K562 (cell line): Measurements from ENCODE around the gene CRTAP. TPM values are rescaled to one million over a fixed set of nuclear protein-coding genes. Genes with fewer than 3 reads are reported as not detected.

ENCODE experiments used
- ATF1 ChIP-seq, 2 experiments: fragments of 450-650 bp in 1 of 2; IDR thresholded peaks; 2 replicates each; pipeline ENCODE4 v1.6.1; 2016; ENCODE audit warnings: missing compliant biosample characterization in 1 of 2, missing genetic modification characterization in 1 of 2
- BHLHE40 ChIP-seq: IDR thresholded peaks from 2 replicates; pipeline ENCODE4 v1.6.1; 2011; ENCODE audit warnings: low read length, improper control_type of control experiment
- DMBX1 ChIP-seq: fragments of 250-450 bp; sonication (Bioruptor Pico); IDR thresholded peaks from 2 replicates; pipeline ENCODE4 v1.8.0; 2022; ENCODE audit warnings: inconsistent platforms, mild to moderate bottlenecking, moderate library complexity, borderline replicate concordance
- ELF2 ChIP-seq: fragments of 250-450 bp; sonication (Bioruptor Pico); IDR thresholded peaks from 2 replicates; pipeline ENCODE4 v1.5.0; 2021; ENCODE audit warnings: mild to moderate bottlenecking
- ELF4 ChIP-seq: fragments of 450-650 bp; formaldehyde crosslinking; IDR thresholded peaks from 2 replicates; pipeline ENCODE4 v1.4.0; 2022; ENCODE audit warnings: missing genetic modification characterization
- EP400 ChIP-seq: fragments of 450-650 bp; IDR thresholded peaks from 2 replicates; pipeline ENCODE4 v1.6.1; 2017; ENCODE audit warnings: antibody characterized with exemption, mild to moderate bottlenecking, moderate library complexity
- FOSL1 ChIP-seq: fragments of 200-800 bp; sonication (Bioruptor generic); conservative IDR thresholded peaks from 2 replicates; pipeline ENCODE4 v1.6.1; 2016; ENCODE audit warnings: missing genetic modification characterization, missing compliant biosample characterization
- HDAC2 ChIP-seq: fragments of 450-650 bp; IDR thresholded peaks from 2 replicates; pipeline ENCODE4 v1.6.1; 2016; ENCODE audit warnings: mild to moderate bottlenecking
- HDAC3 ChIP-seq: fragments of 450-650 bp; IDR thresholded peaks from 2 replicates; pipeline ENCODE4 v1.6.1; 2018; ENCODE audit warnings: borderline replicate concordance, mild to moderate bottlenecking, moderate library complexity; ENCODE audit not compliant: partially characterized antibody
- IRF2 ChIP-seq: sonication (generic); formaldehyde crosslinking; IDR thresholded peaks from 2 replicates; pipeline ENCODE4 v1.8.1; 2022; ENCODE audit warnings: mild to moderate bottlenecking, missing genetic modification reagents
- KDM5B ChIP-seq: fragments of 200-600 bp; sonication (generic); IDR thresholded peaks from 2 replicates; pipeline ENCODE4 v1.6.1; 2012; ENCODE audit warnings: low read depth, mild to moderate bottlenecking, moderate library complexity, low read length, control low read depth, inconsistent platforms; ENCODE audit not compliant: insufficient replicate concordance
- L3MBTL2 ChIP-seq: fragments of 450-650 bp; IDR thresholded peaks from 2 replicates; pipeline ENCODE4 v1.6.1; 2016; ENCODE audit warnings: mild to moderate bottlenecking, moderate library complexity
- MAFK ChIP-seq: IDR thresholded peaks from 2 replicates; pipeline ENCODE4 v1.6.1; 2011; ENCODE audit warnings: low read length, improper control_type of control experiment
- NR4A1 ChIP-seq, 2 experiments: fragments of 250-450 bp in 1 of 2; fragments of 450-650 bp in 1 of 2; sonication (Bioruptor Pico) in 1 of 2; IDR thresholded peaks; 2 replicates each; pipeline versions ENCODE4 v1.4.0 to v1.6.1; 2016 to 2020; ENCODE audit warnings: mild to moderate bottlenecking in 2 of 2, missing compliant biosample characterization in 1 of 2, missing genetic modification characterization in 1 of 2, moderate library complexity in 1 of 2
- NUFIP1 ChIP-seq: fragments of 450-650 bp; IDR thresholded peaks from 2 replicates; pipeline ENCODE4 v1.6.1; 2018; ENCODE audit not compliant: partially characterized antibody
- POLR2H ChIP-seq: IDR thresholded peaks from 2 replicates; pipeline ENCODE4 v1.6.1; 2016; ENCODE audit warnings: missing genetic modification characterization, low read depth, mild to moderate bottlenecking, control low read depth, missing compliant biosample characterization, moderate library complexity
- RB1 ChIP-seq: fragments of 450-650 bp; IDR thresholded peaks from 2 replicates; pipeline ENCODE4 v1.6.1; 2017; ENCODE audit warnings: low read depth, mild to moderate bottlenecking
- RBM15 ChIP-seq: fragments of 200-400 bp; formaldehyde crosslinking; IDR thresholded peaks from 2 replicates; pipeline ENCODE4 v1.6.1; 2018; ENCODE audit warnings: mild to moderate bottlenecking, low read length, moderate library complexity; ENCODE audit not compliant: insufficient read depth
- SMARCA5 ChIP-seq: fragments of 450-650 bp; IDR thresholded peaks from 2 replicates; pipeline ENCODE4 v1.6.1; 2016
- ZNF316 ChIP-seq: fragments of 450-650 bp; IDR thresholded peaks from 2 replicates; pipeline ENCODE4 v1.6.1; 2016
- polyA plus RNA-seq, 8 experiments: library from polyadenylated mRNA; depleted of rRNA in 4 of 8; stranded (reverse) in 5 of 8; unstranded in 3 of 8; fragments of >200 nt; fragmentation: Nextera tagmentation in 2 of 8; fragmentation: Illumina TruSeq in 1 of 8; extraction: Ambion mirVana in 2 of 8; extraction: Trizol in 1 of 8; gene quantifications; 2 replicates each; pipeline versions ENCODE4 v1.2.1 to v1.2.3, GENCODE V29; 2011 to 2014; ENCODE audit warnings: inconsistent platforms in 1 of 8, missing spikeins in 1 of 8
- total RNA-seq, 7 experiments: library from RNA; depleted of rRNA in 6 of 7; stranded (reverse); fragments of >200 nt in 6 of 7; fragmentation: Illumina TruSeq in 2 of 7; extraction: Trizol in 2 of 7; gene quantifications; 2 replicates each; pipeline versions ENCODE4 v1.2.1 to v1.2.3, GENCODE V29; 2011 to 2021; ENCODE audit warnings: low replicate concordance in 1 of 7
- TF ChIP-seq, protein P1 (sequence below): fragments of 250-450 bp; sonication (Bioruptor Pico); IDR thresholded peaks from 2 replicates; pipeline ENCODE4 v1.4.0; 2020
- TF ChIP-seq, protein P2 (sequence below): fragments of 250-450 bp; sonication (Bioruptor Pico); IDR thresholded peaks from 2 replicates; pipeline ENCODE4 v1.8.0; 2022; ENCODE audit warnings: moderate library complexity, mild to moderate bottlenecking, inconsistent platforms
- TF ChIP-seq, protein P3 (sequence below): fragments of 200-800 bp; sonication (Bioruptor generic); IDR thresholded peaks from 2 replicates; pipeline ENCODE4 v1.6.1; 2016; ENCODE audit warnings: missing genetic modification characterization, missing compliant biosample characterization

Gene CRTAP
- total and polyA plus RNA-seq, 9 of the 15 experiments (the other 6 are each of a cell fraction or from before 2014, with no cell fraction given): 10.0 to 121 (median 53.0) TPM

DNA sequence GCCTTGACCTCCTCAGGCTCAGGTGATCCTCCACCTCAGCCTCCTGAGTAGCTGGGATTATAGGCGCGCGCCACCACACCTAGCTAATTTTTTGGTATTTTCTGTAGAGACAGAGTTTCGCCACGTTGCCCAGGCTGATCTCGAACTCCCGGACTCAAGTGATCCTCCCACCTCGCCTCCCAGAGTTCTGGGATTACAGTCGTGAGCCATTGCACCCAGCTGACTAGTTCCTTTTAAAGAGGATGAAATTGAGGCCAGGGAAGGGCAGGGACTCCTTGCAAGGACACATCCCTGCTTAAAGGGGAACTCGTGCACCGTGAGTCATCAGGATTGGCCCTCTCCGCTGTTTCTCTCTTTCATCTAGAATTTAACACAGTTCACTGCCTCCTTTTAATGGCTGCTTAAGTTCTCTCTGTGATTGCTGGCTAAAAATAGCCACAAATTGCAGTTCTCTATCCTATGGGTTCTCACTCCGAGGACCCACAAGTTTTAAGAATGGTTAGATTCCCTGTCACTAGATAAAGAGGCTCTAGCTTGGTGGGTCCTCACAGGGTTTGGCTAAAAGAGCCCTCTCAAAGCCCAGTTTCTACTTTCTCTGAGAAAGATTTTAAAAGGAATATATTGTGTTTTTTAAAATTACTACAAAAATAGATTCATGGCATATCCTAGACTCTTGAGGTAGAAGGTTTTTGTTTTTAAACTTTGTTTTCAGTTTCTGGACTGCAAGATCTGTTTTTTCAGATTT lies 1.4 kb downstream of the CRTAP start (continued):
- TF ChIP-seq IRF2 (CRISPR knock-in tag) (no peak), DMBX1 (CRISPR knock-in tag) (peak; percentile 68), NR4A1 (CRISPR knock-in tag; IDR thresholded peaks at IDR 0.05) (no peak), NR4A1 (tag; IDR thresholded peaks at IDR 0.05) (peak; percentile 69; the same call in 1 of the 2 replicates), NUFIP1 (no peak), KDM5B (peak; percentile 51), HDAC2 (peak; percentile 78), HDAC3 (peak; percentile 49), SMARCA5 (peak; percentile 80; the same call in 1 of the 2 replicates), EP400 (peak; percentile 81), MAFK (peak; percentile 73), POLR2H (tag) (peak; percentile 67; the same call in 1 of the 2 replicates), FOSL1 (tag) (peak; percentile 97), RB1 (no peak), ELF4 (CRISPR knock-in tag) (no peak), BHLHE40 (peak; percentile 85), ELF2 (no peak), RBM15 (no peak), ATF1 (CRISPR knock-in tag; IDR thresholded peaks at IDR 0.05) (no peak), ATF1 (tag; IDR thresholded peaks at IDR 0.05) (peak; percentile 58; the same call in 1 of the 2 replicates), ZNF316 (peak; percentile 78), L3MBTL2 (peak; percentile 66)
- TF ChIP-seq, protein P1, sequence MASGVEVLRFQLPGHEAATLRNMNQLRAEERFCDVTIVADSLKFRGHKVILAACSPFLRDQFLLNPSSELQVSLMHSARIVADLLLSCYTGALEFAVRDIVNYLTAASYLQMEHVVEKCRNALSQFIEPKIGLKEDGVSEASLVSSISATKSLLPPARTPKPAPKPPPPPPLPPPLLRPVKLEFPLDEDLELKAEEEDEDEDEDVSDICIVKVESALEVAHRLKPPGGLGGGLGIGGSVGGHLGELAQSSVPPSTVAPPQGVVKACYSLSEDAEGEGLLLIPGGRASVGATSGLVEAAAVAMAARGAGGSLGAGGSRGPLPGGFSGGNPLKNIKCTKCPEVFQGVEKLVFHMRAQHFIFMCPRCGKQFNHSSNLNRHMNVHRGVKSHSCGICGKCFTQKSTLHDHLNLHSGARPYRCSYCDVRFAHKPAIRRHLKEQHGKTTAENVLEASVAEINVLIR (CRISPR knock-in tag): no peak
- TF ChIP-seq, protein P2, sequence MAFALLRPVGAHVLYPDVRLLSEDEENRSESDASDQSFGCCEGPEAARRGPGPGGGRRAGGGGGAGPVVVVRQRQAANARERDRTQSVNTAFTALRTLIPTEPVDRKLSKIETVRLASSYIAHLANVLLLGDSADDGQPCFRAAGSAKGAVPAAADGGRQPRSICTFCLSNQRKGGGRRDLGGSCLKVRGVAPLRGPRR: no peak
- TF ChIP-seq, protein P3, sequence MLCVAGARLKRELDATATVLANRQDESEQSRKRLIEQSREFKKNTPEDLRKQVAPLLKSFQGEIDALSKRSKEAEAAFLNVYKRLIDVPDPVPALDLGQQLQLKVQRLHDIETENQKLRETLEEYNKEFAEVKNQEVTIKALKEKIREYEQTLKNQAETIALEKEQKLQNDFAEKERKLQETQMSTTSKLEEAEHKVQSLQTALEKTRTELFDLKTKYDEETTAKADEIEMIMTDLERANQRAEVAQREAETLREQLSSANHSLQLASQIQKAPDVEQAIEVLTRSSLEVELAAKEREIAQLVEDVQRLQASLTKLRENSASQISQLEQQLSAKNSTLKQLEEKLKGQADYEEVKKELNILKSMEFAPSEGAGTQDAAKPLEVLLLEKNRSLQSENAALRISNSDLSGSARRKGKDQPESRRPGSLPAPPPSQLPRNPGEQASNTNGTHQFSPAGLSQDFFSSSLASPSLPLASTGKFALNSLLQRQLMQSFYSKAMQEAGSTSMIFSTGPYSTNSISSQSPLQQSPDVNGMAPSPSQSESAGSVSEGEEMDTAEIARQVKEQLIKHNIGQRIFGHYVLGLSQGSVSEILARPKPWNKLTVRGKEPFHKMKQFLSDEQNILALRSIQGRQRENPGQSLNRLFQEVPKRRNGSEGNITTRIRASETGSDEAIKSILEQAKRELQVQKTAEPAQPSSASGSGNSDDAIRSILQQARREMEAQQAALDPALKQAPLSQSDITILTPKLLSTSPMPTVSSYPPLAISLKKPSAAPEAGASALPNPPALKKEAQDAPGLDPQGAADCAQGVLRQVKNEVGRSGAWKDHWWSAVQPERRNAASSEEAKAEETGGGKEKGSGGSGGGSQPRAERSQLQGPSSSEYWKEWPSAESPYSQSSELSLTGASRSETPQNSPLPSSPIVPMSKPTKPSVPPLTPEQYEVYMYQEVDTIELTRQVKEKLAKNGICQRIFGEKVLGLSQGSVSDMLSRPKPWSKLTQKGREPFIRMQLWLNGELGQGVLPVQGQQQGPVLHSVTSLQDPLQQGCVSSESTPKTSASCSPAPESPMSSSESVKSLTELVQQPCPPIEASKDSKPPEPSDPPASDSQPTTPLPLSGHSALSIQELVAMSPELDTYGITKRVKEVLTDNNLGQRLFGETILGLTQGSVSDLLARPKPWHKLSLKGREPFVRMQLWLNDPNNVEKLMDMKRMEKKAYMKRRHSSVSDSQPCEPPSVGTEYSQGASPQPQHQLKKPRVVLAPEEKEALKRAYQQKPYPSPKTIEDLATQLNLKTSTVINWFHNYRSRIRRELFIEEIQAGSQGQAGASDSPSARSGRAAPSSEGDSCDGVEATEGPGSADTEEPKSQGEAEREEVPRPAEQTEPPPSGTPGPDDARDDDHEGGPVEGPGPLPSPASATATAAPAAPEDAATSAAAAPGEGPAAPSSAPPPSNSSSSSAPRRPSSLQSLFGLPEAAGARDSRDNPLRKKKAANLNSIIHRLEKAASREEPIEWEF (CRISPR knock-in tag): no peak
